Spleen (tissue), 7 donors: ENCODE results near the gene MAD2L1BP.

Experiments used
- POLR2A ChIP-seq, 3 donors: fragments of 450-650 bp; IDR thresholded peaks; one replicate each; pipeline ENCODE4 v1.5.1; 2017; ENCODE audit warnings: antibody characterized with exemption in 3 of 3, mild to moderate bottlenecking in 1 of 3
- POLR2AphosphoS5 ChIP-seq, 3 donors: sonication (generic); formaldehyde crosslinking; IDR thresholded peaks; one replicate each; pipeline ENCODE4 v1.5.1; 2017; ENCODE audit warnings: antibody characterized with exemption in 3 of 3
- TF ChIP-seq, protein P1 (sequence below), 11 experiments: fragments of 200-600 bp in 7 of 11; fragments of 450-650 bp in 4 of 11; sonication (generic) in 4 of 11; IDR thresholded peaks in 8 of 11; conservative IDR thresholded peaks in 3 of 11; 1 replicate in 7 of 11; 2 replicates in 4 of 11; pipeline versions ENCODE4 v1.4.0 to v1.8.0; 2016 to 2021; ENCODE audit warnings: antibody characterized with exemption in 11 of 11, inconsistent platforms in 4 of 11, mild to moderate bottlenecking in 1 of 11
- donor health status: DM: no; HTN: no; CAD: no; lungs with moderate emphysema.
- donor health status: DM: no; HTN: no; CAD: no.
- donor health status: DM: no; HTN: no; CAD: no.

DNA sequence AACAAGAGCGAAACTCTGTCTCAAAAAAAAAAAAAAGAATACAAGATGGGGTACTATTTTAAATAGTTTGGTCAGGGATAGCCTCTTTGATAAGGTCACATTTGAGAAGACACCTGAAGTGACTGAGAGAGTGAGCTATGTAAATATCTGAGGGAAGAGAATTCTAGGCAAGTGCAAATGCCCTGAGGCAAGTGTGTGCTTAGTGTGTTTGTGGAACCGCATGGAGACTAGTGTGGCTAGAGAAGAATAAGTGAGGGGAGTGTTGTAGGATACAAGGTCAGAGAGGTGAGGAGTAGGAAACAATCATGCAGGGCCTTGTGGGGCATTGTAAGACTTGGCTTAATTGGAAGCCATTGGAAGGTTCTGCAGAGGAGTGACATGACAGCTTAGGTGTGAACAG lies 12.6 kb downstream of the MAD2L1BP start:
- TF ChIP-seq POLR2A (IDR thresholded peaks at IDR 0.05): no peak
- TF ChIP-seq, protein P1, sequence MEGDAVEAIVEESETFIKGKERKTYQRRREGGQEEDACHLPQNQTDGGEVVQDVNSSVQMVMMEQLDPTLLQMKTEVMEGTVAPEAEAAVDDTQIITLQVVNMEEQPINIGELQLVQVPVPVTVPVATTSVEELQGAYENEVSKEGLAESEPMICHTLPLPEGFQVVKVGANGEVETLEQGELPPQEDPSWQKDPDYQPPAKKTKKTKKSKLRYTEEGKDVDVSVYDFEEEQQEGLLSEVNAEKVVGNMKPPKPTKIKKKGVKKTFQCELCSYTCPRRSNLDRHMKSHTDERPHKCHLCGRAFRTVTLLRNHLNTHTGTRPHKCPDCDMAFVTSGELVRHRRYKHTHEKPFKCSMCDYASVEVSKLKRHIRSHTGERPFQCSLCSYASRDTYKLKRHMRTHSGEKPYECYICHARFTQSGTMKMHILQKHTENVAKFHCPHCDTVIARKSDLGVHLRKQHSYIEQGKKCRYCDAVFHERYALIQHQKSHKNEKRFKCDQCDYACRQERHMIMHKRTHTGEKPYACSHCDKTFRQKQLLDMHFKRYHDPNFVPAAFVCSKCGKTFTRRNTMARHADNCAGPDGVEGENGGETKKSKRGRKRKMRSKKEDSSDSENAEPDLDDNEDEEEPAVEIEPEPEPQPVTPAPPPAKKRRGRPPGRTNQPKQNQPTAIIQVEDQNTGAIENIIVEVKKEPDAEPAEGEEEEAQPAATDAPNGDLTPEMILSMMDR (IDR thresholded peaks at IDR 0.05 in 8 of 11, conservative IDR thresholded peaks at IDR 0.05 in 3 of 11): no peak
- no peak for TF ChIP-seq POLR2AphosphoS5 (IDR thresholded peaks at IDR 0.05)
